Endothelial cell of umbilical vein (primary cell): ENCODE measurements around the gene MYBPC1.

Experiments
- CTCF ChIP-seq, 2 donors: IDR thresholded peaks; 1 replicate in 1 of 2; 2 replicates in 1 of 2; pipeline ENCODE4 v1.5.1; 2011; ENCODE audit warnings: low read length in 2 of 2, mild to moderate bottlenecking in 2 of 2, moderate library complexity in 2 of 2, control low read depth in 1 of 2, inconsistent platforms in 1 of 2, low read depth in 1 of 2; ENCODE audit not compliant: insufficient read depth in 1 of 2; ENCODE audit errors: extremely low read depth in 1 of 2
- EZH2 ChIP-seq: IDR thresholded peaks from 2 replicates; pipeline ENCODE4 v1.6.1; 2012; ENCODE audit warnings: borderline replicate concordance, low read depth, mild to moderate bottlenecking, moderate library complexity, low read length, inconsistent platforms; ENCODE audit not compliant: severe bottlenecking
- FOS ChIP-seq: IDR thresholded peaks from 2 replicates; pipeline ENCODE4 v1.6.1; 2011; ENCODE audit warnings: mild to moderate bottlenecking, low read length, moderate library complexity, borderline replicate concordance; ENCODE audit not compliant: insufficient read depth
- JUN ChIP-seq: IDR thresholded peaks from 2 replicates; pipeline ENCODE4 v1.6.1; 2011; ENCODE audit warnings: borderline replicate concordance, low read depth; ENCODE audit not compliant: insufficient read length, insufficient read depth
- POLR2A ChIP-seq: IDR thresholded peaks from 2 replicates; pipeline ENCODE4 v1.6.1; 2012; ENCODE audit warnings: low read depth, mild to moderate bottlenecking, control low read depth, low read length
- POLR2AphosphoS5 ChIP-seq: IDR thresholded peaks from 2 replicates; pipeline ENCODE4 v1.6.1; 2012; ENCODE audit warnings: low read depth, mild to moderate bottlenecking, control low read depth, low read length, moderate library complexity; ENCODE audit not compliant: insufficient read depth
- TF ChIP-seq, protein P1 (sequence below): IDR thresholded peaks from 2 replicates; pipeline ENCODE4 v1.6.1; 2011; ENCODE audit not compliant: insufficient read depth, insufficient read length

DNA sequence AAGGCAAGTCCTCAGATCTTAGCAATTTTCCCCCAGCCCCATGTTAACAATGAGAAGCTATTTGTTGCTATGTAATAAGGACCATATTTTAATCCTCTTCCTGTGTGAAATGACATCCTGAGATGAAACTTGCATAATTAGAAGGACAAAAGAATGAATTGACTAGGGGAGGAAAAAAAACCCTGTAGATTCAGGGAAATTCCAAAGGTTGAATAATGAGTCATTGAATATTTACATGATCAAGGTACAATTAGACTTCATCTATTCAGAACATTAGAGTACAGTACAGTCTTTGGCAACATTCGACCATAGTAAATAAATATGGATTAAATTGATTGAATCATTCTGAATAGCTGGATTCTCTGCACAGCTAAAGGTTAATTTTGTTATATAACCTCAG is 9.4 kb downstream of the MYBPC1 start:
- TF ChIP-seq, protein P1, sequence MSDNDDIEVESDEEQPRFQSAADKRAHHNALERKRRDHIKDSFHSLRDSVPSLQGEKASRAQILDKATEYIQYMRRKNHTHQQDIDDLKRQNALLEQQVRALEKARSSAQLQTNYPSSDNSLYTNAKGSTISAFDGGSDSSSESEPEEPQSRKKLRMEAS = no peak
- no peak for TF ChIP-seq JUN
- no peak for TF ChIP-seq POLR2A
- TF ChIP-seq CTCF (IDR thresholded peaks at IDR 0.05; ENCODE audit: extremely low read depth in 1 of 2, insufficient read depth in 1 of 2, low read depth in 1 of 2, low read length in 2 of 2) = no peak
- TF ChIP-seq POLR2AphosphoS5 = no peak
- TF ChIP-seq FOS = no peak
- no peak for TF ChIP-seq EZH2
